ENCODE measurements around the gene VSNL1. TPM values are rescaled to one million over a fixed set of nuclear protein-coding genes. Genes with fewer than 3 reads are reported as not detected.

The VSNL1 gene
- not detected in 2 replicates for total RNA-seq

GRCh38 chr2:17540093-17540812 lies at the start of gene VSNL1:
Gene VSNL1, plus strand, starts transcription at chr2:17540696. Its CDS starts 51,379 bp downstream, at chr2:17592075.
- peaks cover 2% of the 10 kb centered on the region for H3K36me3 Mint-ChIP-seq (ENCODE audit: low read depth)
- H3K4me1 Mint-ChIP-seq (ENCODE audit: low read depth) = peaks cover 5% of the 10 kb centered on the region
- H3K27me3 Mint-ChIP-seq (ENCODE audit: insufficient read depth) = peaks cover 57% of the 10 kb centered on the region
- intact Hi-C loops (cut with micrococcal nuclease) = no loop called here
- no peak for DNase-seq (ENCODE audit: low spot score)
- no peak within 1 kb of the TSS for H3K27ac Mint-ChIP-seq
- no peak within 1 kb of the TSS for H3K4me3 Mint-ChIP-seq
- H3K9me3 Mint-ChIP-seq = no peaks in the 10 kb centered on the region

GRCh38 chr2:17495590-17495989 lies 44.9 kb upstream of the VSNL1 start:
- Mint-ChIP-seq H3K4me3 (no peak overlapping the region), H3K36me3 (ENCODE audit: low read depth) (no peaks in the 10 kb centered on the region), H3K9me3 (no peaks in the 10 kb centered on the region), H3K4me1 (ENCODE audit: low read depth) (no peaks in the 10 kb centered on the region), H3K27ac (no peak overlapping the region), H3K27me3 (ENCODE audit: insufficient read depth) (no peaks in the 10 kb centered on the region)
- DNase-seq (ENCODE audit: low spot score) = no peak
- intact Hi-C loops (cut with micrococcal nuclease) = no loop called here

GRCh38 chr2:17497718-17498117 lies 42.8 kb upstream of the VSNL1 start:
- intact Hi-C loops (cut with micrococcal nuclease) = no loop called here
- DNase-seq (ENCODE audit: low spot score) = no peak
- no peaks in the 10 kb centered on the region for H3K4me1 Mint-ChIP-seq (ENCODE audit: low read depth)
- H3K9me3 Mint-ChIP-seq = no peaks in the 10 kb centered on the region
- no peaks in the 10 kb centered on the region for H3K27me3 Mint-ChIP-seq (ENCODE audit: insufficient read depth)
- no peak overlapping the region for H3K27ac Mint-ChIP-seq
- H3K36me3 Mint-ChIP-seq (ENCODE audit: low read depth) = no peaks in the 10 kb centered on the region
- no peak overlapping the region for H3K4me3 Mint-ChIP-seq

GRCh38 chr2:17506736-17507616 lies 33.5 kb upstream of the VSNL1 start:
- no peak for DNase-seq (ENCODE audit: low spot score)
- Mint-ChIP-seq H3K9me3 (no peaks in the 10 kb centered on the region), H3K4me1 (ENCODE audit: low read depth) (no peaks in the 10 kb centered on the region), H3K27ac (no peak overlapping the region), H3K27me3 (ENCODE audit: insufficient read depth) (peaks cover 1% of the 10 kb centered on the region), H3K36me3 (ENCODE audit: low read depth) (no peaks in the 10 kb centered on the region), H3K4me3 (no peak overlapping the region)
- intact Hi-C loops (cut with micrococcal nuclease) = no loop called here

- DNase-seq (ENCODE audit: low spot score) = no peak
- Mint-ChIP-seq H3K9me3 (no peaks in the 10 kb centered on the region), H3K27ac (no peak overlapping the region), H3K27me3 (ENCODE audit: insufficient read depth) (peaks cover 29% of the 10 kb centered on the region), H3K4me1 (ENCODE audit: low read depth) (no peaks in the 10 kb centered on the region), H3K4me3 (no peak overlapping the region), H3K36me3 (ENCODE audit: low read depth) (no peaks in the 10 kb centered on the region)
- intact Hi-C loops (cut with micrococcal nuclease) = loop anchor here (10.0 kb wide), 1 partner anchor 239 kb away; the partner anchor contains the start of genes GEN1 and SMC6
Measured at GRCh38 chr2:17515652-17516051, 24.8 kb upstream of the VSNL1 start.

GRCh38 chr2:17517481-17518211 lies 22.9 kb upstream of the VSNL1 start:
- Mint-ChIP-seq H3K4me1 (ENCODE audit: low read depth) (no peaks in the 10 kb centered on the region), H3K27me3 (ENCODE audit: insufficient read depth) (peaks cover 30% of the 10 kb centered on the region), H3K27ac (no peak overlapping the region), H3K36me3 (ENCODE audit: low read depth) (no peaks in the 10 kb centered on the region), H3K9me3 (no peaks in the 10 kb centered on the region), H3K4me3 (no peak overlapping the region)
- intact Hi-C loops (cut with micrococcal nuclease) = loop anchor here (10.0 kb wide), 1 partner anchor 237 kb away; the partner anchor contains the start of genes GEN1 and SMC6
- no peak for DNase-seq (ENCODE audit: low spot score)

GRCh38 chr2:17518212-17519154 lies 22.0 kb upstream of the VSNL1 start, which contains the start of gene RAD51AP2:
Gene RAD51AP2, minus strand, starts transcription at chr2:17518440. Its CDS starts 25 bp downstream, at chr2:17518415.
- peaks cover 30% of the 10 kb centered on the region for H3K27me3 Mint-ChIP-seq (ENCODE audit: insufficient read depth)
- no peaks in the 10 kb centered on the region for H3K9me3 Mint-ChIP-seq
- H3K4me3 Mint-ChIP-seq = no peak within 1 kb of the TSS
- intact Hi-C loops (cut with micrococcal nuclease) = loop anchor here (10.0 kb wide), 1 partner anchor 236 kb away; the partner anchor contains the start of genes GEN1 and SMC6
- H3K36me3 Mint-ChIP-seq (ENCODE audit: low read depth) = no peaks in the 10 kb centered on the region
- H3K4me1 Mint-ChIP-seq (ENCODE audit: low read depth) = no peaks in the 10 kb centered on the region
- no peak for DNase-seq (ENCODE audit: low spot score)
- no peak within 1 kb of the TSS for H3K27ac Mint-ChIP-seq

- DNase-seq (ENCODE audit: low spot score) = no peak
- no peaks in the 10 kb centered on the region for H3K36me3 Mint-ChIP-seq (ENCODE audit: low read depth)
Measured at GRCh38 chr2:17519486-17519885, 21.0 kb upstream of the VSNL1 start.

GRCh38 chr2:17520761-17521160 lies 19.7 kb upstream of the VSNL1 start:
- intact Hi-C loops (cut with micrococcal nuclease) = no loop called here
- no peak overlapping the region for H3K4me3 Mint-ChIP-seq
- no peaks in the 10 kb centered on the region for H3K9me3 Mint-ChIP-seq
- H3K27me3 Mint-ChIP-seq (ENCODE audit: insufficient read depth) = peaks cover 30% of the 10 kb centered on the region
- H3K4me1 Mint-ChIP-seq (ENCODE audit: low read depth) = no peaks in the 10 kb centered on the region
- no peaks in the 10 kb centered on the region for H3K36me3 Mint-ChIP-seq (ENCODE audit: low read depth)
- no peak overlapping the region for H3K27ac Mint-ChIP-seq
- no peak for DNase-seq (ENCODE audit: low spot score)

More at GRCh38 chr2:17519486-17519885, 21.0 kb upstream of the VSNL1 start:
- H3K27ac Mint-ChIP-seq = no peak overlapping the region
- H3K4me3 Mint-ChIP-seq = no peak overlapping the region
- intact Hi-C loops (cut with micrococcal nuclease) = loop anchor here (10.0 kb wide), 1 partner anchor 235 kb away; the partner anchor contains the start of genes GEN1 and SMC6
- no peaks in the 10 kb centered on the region for H3K4me1 Mint-ChIP-seq (ENCODE audit: low read depth)
- H3K27me3 Mint-ChIP-seq (ENCODE audit: insufficient read depth) = peaks cover 30% of the 10 kb centered on the region
- no peaks in the 10 kb centered on the region for H3K9me3 Mint-ChIP-seq

GRCh38 chr2:17521621-17522020 lies 18.9 kb upstream of the VSNL1 start:
- no peaks in the 10 kb centered on the region for H3K36me3 Mint-ChIP-seq (ENCODE audit: low read depth)
- no peaks in the 10 kb centered on the region for H3K9me3 Mint-ChIP-seq
- intact Hi-C loops (cut with micrococcal nuclease) = no loop called here
- H3K27me3 Mint-ChIP-seq (ENCODE audit: insufficient read depth) = peaks cover 30% of the 10 kb centered on the region
- H3K4me3 Mint-ChIP-seq = no peak overlapping the region
- H3K27ac Mint-ChIP-seq = no peak overlapping the region
- H3K4me1 Mint-ChIP-seq (ENCODE audit: low read depth) = no peaks in the 10 kb centered on the region
- DNase-seq (ENCODE audit: low spot score) = no peak

GRCh38 chr2:17522303-17522702 lies 18.2 kb upstream of the VSNL1 start:
- no peak for DNase-seq (ENCODE audit: low spot score)
- Mint-ChIP-seq H3K4me3 (no peak overlapping the region), H3K36me3 (ENCODE audit: low read depth) (no peaks in the 10 kb centered on the region), H3K27ac (no peak overlapping the region), H3K27me3 (ENCODE audit: insufficient read depth) (peaks cover 31% of the 10 kb centered on the region), H3K4me1 (ENCODE audit: low read depth) (no peaks in the 10 kb centered on the region), H3K9me3 (no peaks in the 10 kb centered on the region)
- intact Hi-C loops (cut with micrococcal nuclease) = no loop called here

- Mint-ChIP-seq H3K4me1 (ENCODE audit: low read depth) (no peaks in the 10 kb centered on the region), H3K27ac (no peak overlapping the region), H3K4me3 (no peak overlapping the region), H3K9me3 (no peaks in the 10 kb centered on the region), H3K36me3 (ENCODE audit: low read depth) (no peaks in the 10 kb centered on the region), H3K27me3 (ENCODE audit: insufficient read depth) (peaks cover 3% of the 10 kb centered on the region)
- DNase-seq (ENCODE audit: low spot score) = no peak
- intact Hi-C loops (cut with micrococcal nuclease) = no loop called here
Measured at GRCh38 chr2:17529771-17530170, 10.7 kb upstream of the VSNL1 start.
